DND-41 (cell line): ENCODE data around the gene BBS9.
"Not testable (repeated sequence)": the region's sequence is repeated elsewhere in the genome, so short reads cannot be mapped to it uniquely, and the experiment has no call there.

Experiments used
- ATAC-seq: fragments of 200-7000 bp; cut with Tn5 transposase; 3 replicates; pipeline ENCODE4 v1.9.1; 2021; ENCODE audit warnings: low read depth; ENCODE audit not compliant: insufficient read depth
- DNase-seq: peaks from one replicate; pipeline ENCODE4 v3.0.0-alpha.2; 2020
- H2AFZ ChIP-seq: 2 replicates; pipeline ENCODE4 v1.6.0; 2012; ENCODE audit warnings: low read depth, low read length
- H3K27ac ChIP-seq: 2 replicates; pipeline ENCODE4 v1.5.1; 2012; ENCODE audit warnings: low read length, inconsistent platforms
- H3K27me3 ChIP-seq: fragments of 200-600 bp; sonication (generic); 2 replicates; pipeline ENCODE4 v1.6.0; 2012; ENCODE audit warnings: low read length, mild to moderate bottlenecking, inconsistent platforms; ENCODE audit not compliant: insufficient read depth, poor library complexity
- H3K36me3 ChIP-seq: 2 replicates; pipeline ENCODE4 v1.5.1; 2012; ENCODE audit warnings: low read length, inconsistent platforms; ENCODE audit not compliant: insufficient read depth
- H3K4me1 ChIP-seq: 2 replicates; pipeline ENCODE4 v1.5.1; 2012; ENCODE audit warnings: mild to moderate bottlenecking, low read length; ENCODE audit not compliant: insufficient read depth
- H3K4me2 ChIP-seq: 2 replicates; pipeline ENCODE4 v1.6.0; 2012; ENCODE audit warnings: mild to moderate bottlenecking, moderate library complexity, low read length, inconsistent platforms; ENCODE audit not compliant: insufficient read depth
- H3K4me3 ChIP-seq, 2 experiments: fragments of 200-600 bp in 1 of 2; shearing (Covaris generic) in 1 of 2; 2 replicates each; pipeline ENCODE4 v1.5.1; 2012 to 2016; ENCODE audit warnings: inconsistent platforms in 2 of 2, low read length in 2 of 2, mild to moderate bottlenecking in 2 of 2, low read depth in 1 of 2, moderate library complexity in 1 of 2
- H3K79me2 ChIP-seq: 2 replicates; pipeline ENCODE4 v1.6.0; 2012; ENCODE audit warnings: low read length, inconsistent platforms; ENCODE audit not compliant: insufficient read depth
- H3K9ac ChIP-seq: 2 replicates; pipeline ENCODE4 v1.6.0; 2012; ENCODE audit warnings: low read depth, mild to moderate bottlenecking, inconsistent platforms, low read length, moderate library complexity
- H3K9me3 ChIP-seq: 2 replicates; pipeline ENCODE4 v1.5.1; 2012; ENCODE audit warnings: low read length, moderate library complexity, mild to moderate bottlenecking, inconsistent platforms; ENCODE audit not compliant: insufficient read depth, severe bottlenecking
- H4K20me1 ChIP-seq: 2 replicates; pipeline ENCODE4 v1.6.0; 2012; ENCODE audit warnings: low read length; ENCODE audit not compliant: insufficient read depth
- CTCF ChIP-seq: IDR thresholded peaks from 2 replicates; pipeline ENCODE4 v1.5.1; 2012; ENCODE audit warnings: borderline replicate concordance, low read length, moderate library complexity, mild to moderate bottlenecking; ENCODE audit not compliant: poor library complexity, severe bottlenecking; ENCODE audit errors: extremely low read depth
- EZH2 ChIP-seq: IDR thresholded peaks from 3 replicates; pipeline ENCODE4 v1.6.1; 2012; ENCODE audit warnings: borderline replicate concordance, low read depth, mild to moderate bottlenecking, moderate library complexity, low read length, inconsistent platforms; ENCODE audit not compliant: severe bottlenecking

Gene BBS9

GRCh38 chr7:33477719-33478480, 348.5 kb downstream of the BBS9 start:
- no peak for ATAC-seq
- TF ChIP-seq EZH2 = no peak
- TF ChIP-seq CTCF = no peak
- Histone ChIP-seq H3K9me3 (no peaks in the 10 kb centered on the region), H3K27me3 (no peaks in the 10 kb centered on the region), H3K9ac (no peak overlapping the region), H3K4me3 (no peak overlapping the region), H3K4me2 (no peak overlapping the region), H2AFZ (no peak overlapping the region), H3K79me2 (no peaks in the 10 kb centered on the region), H4K20me1 (no peaks in the 10 kb centered on the region), H3K27ac (no peak overlapping the region), H3K4me1 (no peaks in the 10 kb centered on the region), H3K36me3 (no peaks in the 10 kb centered on the region)
- DNase-seq = no peak

- DNase-seq, H3K27ac ChIP-seq, ATAC-seq, H4K20me1 ChIP-seq, H3K27me3 ChIP-seq, H3K79me2 ChIP-seq, H2AFZ ChIP-seq, H3K36me3 ChIP-seq, H3K4me2 ChIP-seq, H3K4me3 ChIP-seq, H3K9ac ChIP-seq, H3K9me3 ChIP-seq, H3K4me1 ChIP-seq: not testable (repeated sequence)
Measured at GRCh38 chr7:33484476-33484875, 355.1 kb downstream of the BBS9 start.

GRCh38 chr7:33485747-33486493, 356.6 kb downstream of the BBS9 start:
- DNase-seq = no peak
- no peak for ATAC-seq
- Histone ChIP-seq H3K36me3 (no peaks in the 10 kb centered on the region), H4K20me1 (no peaks in the 10 kb centered on the region), H3K9me3 (no peaks in the 10 kb centered on the region), H3K27me3 (no peaks in the 10 kb centered on the region), H3K4me2 (no peak overlapping the region), H3K27ac (no peak overlapping the region), H3K4me3 (no peak overlapping the region), H3K9ac (no peak overlapping the region), H3K4me1 (no peaks in the 10 kb centered on the region), H2AFZ (no peak overlapping the region), H3K79me2 (no peaks in the 10 kb centered on the region)
- TF ChIP-seq EZH2 (no peak), CTCF (no peak)

GRCh38 chr7:33486633-33487032, 357.3 kb downstream of the BBS9 start:
- Histone ChIP-seq H3K4me2 (no peak overlapping the region), H4K20me1 (no peaks in the 10 kb centered on the region), H3K4me1 (no peaks in the 10 kb centered on the region), H2AFZ (no peak overlapping the region), H3K79me2 (no peaks in the 10 kb centered on the region), H3K9ac (no peak overlapping the region), H3K27me3 (no peaks in the 10 kb centered on the region), H3K4me3 (no peak overlapping the region), H3K36me3 (no peaks in the 10 kb centered on the region), H3K27ac (no peak overlapping the region), H3K9me3 (no peaks in the 10 kb centered on the region)
- TF ChIP-seq CTCF = no peak
- no peak for TF ChIP-seq EZH2
- ATAC-seq = no peak
- no peak for DNase-seq
